Skeletal muscle tissue (tissue), 4 donors: Measurements from ENCODE around the gene CD101. TPM values are rescaled to one million over a fixed set of nuclear protein-coding genes. Genes with fewer than 3 reads are reported as not detected.

Experiments used
- H3K27ac ChIP-seq: one replicate; pipeline ENCODE4 v1.7.0; 2013; ENCODE audit warnings: mild to moderate bottlenecking, low read depth, low read length, inconsistent platforms
- H3K27me3 ChIP-seq, 3 donors: one replicate each; pipeline ENCODE4 v1.7.0; 2013; ENCODE audit warnings: low read length in 3 of 3; ENCODE audit not compliant: control insufficient read depth in 3 of 3, insufficient read depth in 3 of 3
- H3K36me3 ChIP-seq, 3 donors: one replicate each; pipeline ENCODE4 v1.7.0; 2013; ENCODE audit warnings: low read length in 3 of 3; ENCODE audit not compliant: control insufficient read depth in 3 of 3, insufficient read depth in 3 of 3
- H3K4me1 ChIP-seq, 3 donors: one replicate each; pipeline ENCODE4 v1.7.0; 2013; ENCODE audit warnings: low read length in 3 of 3, mild to moderate bottlenecking in 3 of 3; ENCODE audit not compliant: control insufficient read depth in 3 of 3, insufficient read depth in 3 of 3
- H3K4me3 ChIP-seq, 3 donors: one replicate each; pipeline ENCODE4 v1.7.0; 2013; ENCODE audit warnings: low read length in 3 of 3
- H3K9ac ChIP-seq, 3 donors: one replicate each; pipeline ENCODE4 v1.7.0; 2013; ENCODE audit warnings: low read length in 3 of 3, mild to moderate bottlenecking in 3 of 3, moderate library complexity in 2 of 3, low read depth in 1 of 3
- H3K9me3 ChIP-seq, 3 donors: one replicate each; pipeline ENCODE4 v1.7.0; 2013; ENCODE audit warnings: low read length in 3 of 3; ENCODE audit not compliant: control insufficient read depth in 3 of 3
- total RNA-seq: library from RNA; depleted of rRNA; stranded (reverse); fragments of >200 nt; gene quantifications from one replicate; pipeline ENCODE4 v1.2.3, GENCODE V29; 2014
- donor health status: Osteomylitis.

CD101 gene
- total RNA-seq, 1 donor from 2014 or later, result 2.1 TPM

DNA sequence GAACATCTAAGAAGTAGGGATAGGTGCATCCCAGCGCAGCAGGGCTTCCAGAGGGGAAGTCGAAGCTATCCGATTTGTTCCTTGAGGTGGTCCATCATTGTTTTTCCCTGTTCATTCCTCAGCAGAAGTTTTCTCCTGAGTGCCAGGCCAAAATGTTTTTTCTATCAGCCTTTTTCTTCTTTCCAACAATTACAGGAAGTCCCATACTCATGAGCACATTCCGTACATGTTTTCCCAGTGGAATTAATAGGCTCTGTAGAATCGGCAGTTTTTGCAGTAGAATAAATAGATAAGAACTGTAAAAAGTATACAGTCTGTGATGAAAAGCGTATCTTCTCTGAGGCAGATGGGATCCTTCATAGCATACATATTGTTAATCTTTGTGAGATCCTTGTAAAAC is 24.8 kb downstream of the CD101 start:
- Histone ChIP-seq H3K9ac (no peak overlapping the region), H3K4me3 (no peak overlapping the region), H3K27me3 (no peaks in the 10 kb centered on the region), H3K9me3 (no peaks in the 10 kb centered on the region), H3K4me1 (peaks cover 0 to 6% (median 0%) of the 10 kb centered on the region in 3 donors), H3K36me3 (no peaks in the 10 kb centered on the region), H3K27ac (no peak overlapping the region)

DNA sequence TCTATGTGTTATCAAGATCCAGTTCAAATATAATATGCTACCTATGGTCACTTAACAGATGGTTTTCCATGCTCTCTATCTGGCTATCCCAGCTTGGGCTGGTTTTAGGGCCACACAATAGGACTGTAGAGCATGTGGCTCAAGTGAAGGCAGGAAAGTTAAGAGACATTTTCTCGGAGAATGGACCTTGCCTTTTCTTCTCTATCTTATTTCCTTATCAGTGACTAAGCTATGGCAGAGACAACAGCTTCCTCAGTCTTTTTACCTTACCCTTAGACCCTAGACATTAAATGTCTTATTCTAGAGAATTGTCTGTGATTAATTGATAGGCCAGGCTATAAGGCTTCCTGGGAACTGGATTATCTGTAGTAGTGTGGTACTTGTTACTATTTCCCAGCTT is 28.1 kb downstream of the CD101 start:
- Histone ChIP-seq H3K4me3 (no peak overlapping the region), H3K9ac (no peak overlapping the region), H3K9me3 (no peaks in the 10 kb centered on the region), H3K27ac (no peak overlapping the region), H3K36me3 (no peaks in the 10 kb centered on the region), H3K4me1 (peaks cover 0 to 6% (median 0%) of the 10 kb centered on the region in 3 donors), H3K27me3 (no peaks in the 10 kb centered on the region)

DNA sequence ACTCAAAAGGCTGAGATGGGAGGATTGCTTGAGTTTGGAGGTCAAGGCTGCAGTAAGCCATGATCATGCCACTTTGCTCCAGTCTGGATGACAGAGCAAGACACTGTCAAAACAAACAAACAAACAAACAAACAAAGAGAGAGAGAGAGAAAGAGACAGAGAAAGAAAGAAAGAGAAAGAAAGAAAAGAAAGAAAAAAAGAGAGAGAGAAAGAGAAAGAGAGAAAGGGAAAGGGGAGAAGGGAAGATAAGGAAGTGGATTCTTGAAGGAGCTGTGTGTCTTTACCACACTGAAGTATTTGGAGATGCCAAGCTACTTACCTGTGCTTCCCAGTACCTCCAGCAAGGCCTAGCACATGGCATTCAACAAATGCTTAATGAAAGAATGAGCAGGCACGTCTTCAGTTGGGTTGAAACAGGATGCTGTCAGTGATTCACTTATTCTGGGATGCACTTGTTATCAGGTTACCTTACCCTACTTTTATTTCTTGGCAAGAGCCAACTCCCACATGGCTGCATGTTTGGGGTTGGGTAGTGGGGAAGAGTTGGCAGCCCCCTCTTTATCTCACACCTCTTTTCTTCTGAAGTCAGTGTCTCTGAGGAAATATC is 28.8 kb downstream of the CD101 start:
- no peaks in the 10 kb centered on the region for H3K9me3 ChIP-seq
- no peak overlapping the region for H3K9ac ChIP-seq
- peaks cover 0 to 6% (median 0%) of the 10 kb centered on the region in 3 donors for H3K4me1 ChIP-seq
- H3K4me3 ChIP-seq, result no peak overlapping the region
- no peaks in the 10 kb centered on the region for H3K27me3 ChIP-seq
- no peak overlapping the region for H3K27ac ChIP-seq
- no peaks in the 10 kb centered on the region for H3K36me3 ChIP-seq

DNA sequence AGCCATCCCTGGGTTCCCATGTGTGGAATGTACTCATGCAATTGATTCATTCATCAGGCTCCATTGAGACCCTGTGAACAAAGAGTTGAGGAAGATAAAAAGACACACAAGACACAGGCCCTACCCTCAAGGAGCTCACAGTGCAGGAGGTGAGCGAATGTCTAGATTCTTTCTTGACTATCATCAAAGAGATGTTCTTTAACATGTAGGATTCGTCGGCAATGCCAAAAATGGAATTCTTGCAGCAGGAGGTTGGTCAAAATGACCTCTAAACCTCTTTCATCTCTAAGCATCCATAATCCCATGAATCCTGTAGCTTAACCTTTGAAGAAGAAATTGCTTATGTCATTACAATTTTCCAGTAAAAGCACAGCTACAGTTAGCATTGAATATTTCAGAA is 30.7 kb downstream of the CD101 start:
- H3K27me3 ChIP-seq, result no peaks in the 10 kb centered on the region
- no peak overlapping the region for H3K27ac ChIP-seq
- no peaks in the 10 kb centered on the region for H3K9me3 ChIP-seq
- H3K36me3 ChIP-seq, result no peaks in the 10 kb centered on the region
- no peak overlapping the region for H3K4me3 ChIP-seq
- no peak overlapping the region for H3K9ac ChIP-seq
- no peaks in the 10 kb centered on the region for H3K4me1 ChIP-seq

DNA sequence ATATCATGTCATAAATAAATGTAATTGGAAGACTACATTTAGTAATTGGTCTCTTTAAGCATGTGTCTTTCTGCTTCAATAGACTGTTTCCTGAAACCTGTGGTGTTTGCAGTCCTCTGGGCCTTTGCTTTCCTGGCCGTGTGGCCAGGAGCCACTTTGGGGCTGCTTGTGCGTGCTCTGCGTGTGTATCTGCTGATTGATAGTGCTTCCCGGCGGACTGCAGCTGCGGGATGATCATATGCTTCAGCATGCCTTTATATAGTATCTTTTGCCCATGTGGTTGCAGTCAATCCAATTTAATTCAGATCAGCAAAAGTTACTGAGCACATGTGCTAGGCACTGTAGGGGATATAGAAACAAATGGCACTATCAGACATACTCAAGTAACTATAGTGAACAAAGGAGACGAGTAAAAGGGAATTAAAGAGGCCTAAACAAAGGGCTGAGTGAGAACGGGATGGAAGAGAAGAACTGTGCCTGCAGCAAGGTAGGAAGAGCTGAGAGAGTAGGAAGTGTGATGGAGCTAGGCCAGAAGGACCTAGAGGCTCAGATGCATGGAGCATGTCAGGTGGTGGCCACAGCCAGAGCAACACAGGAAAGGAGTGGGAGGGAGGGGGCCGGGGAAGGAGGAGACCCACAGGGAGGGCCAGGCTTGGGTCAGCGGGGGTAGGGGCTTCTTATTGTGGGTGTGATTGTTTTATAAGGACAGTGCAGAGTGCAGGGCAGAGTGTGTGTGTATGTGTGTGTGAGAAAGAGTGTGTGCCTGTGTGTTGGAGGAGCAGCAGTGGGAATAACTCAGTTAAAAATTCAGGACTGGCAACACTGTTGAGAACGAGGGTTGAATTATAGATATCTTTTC is 31.4 kb downstream of the CD101 start:
- Histone ChIP-seq H3K36me3 (no peaks in the 10 kb centered on the region), H3K9me3 (no peaks in the 10 kb centered on the region), H3K4me3 (no peak overlapping the region), H3K27me3 (no peaks in the 10 kb centered on the region), H3K27ac (no peak overlapping the region), H3K9ac (no peak overlapping the region), H3K4me1 (no peaks in the 10 kb centered on the region)

DNA sequence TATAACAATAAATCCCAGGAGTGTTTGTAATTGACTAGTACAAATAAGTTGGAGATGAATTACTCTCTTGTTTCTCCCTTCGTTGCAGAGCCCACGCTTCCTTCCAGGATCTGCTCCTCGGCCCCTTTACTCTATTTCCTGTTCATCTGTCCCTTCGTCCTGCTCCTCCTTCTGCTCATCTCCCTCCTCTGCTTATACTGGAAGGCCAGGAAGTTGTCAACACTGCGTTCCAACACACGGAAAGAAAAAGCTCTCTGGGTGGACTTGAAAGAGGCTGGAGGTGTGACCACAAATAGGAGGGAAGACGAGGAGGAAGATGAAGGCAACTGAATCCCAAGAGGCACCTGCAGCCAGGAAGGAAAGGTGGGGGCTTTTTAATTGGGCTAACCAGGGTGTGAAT is 32.2 kb downstream of the CD101 start:
- H3K9me3 ChIP-seq, result no peaks in the 10 kb centered on the region
- H3K9ac ChIP-seq, result no peak overlapping the region
- no peaks in the 10 kb centered on the region for H3K4me1 ChIP-seq
- H3K27me3 ChIP-seq, result no peaks in the 10 kb centered on the region
- no peaks in the 10 kb centered on the region for H3K36me3 ChIP-seq
- H3K4me3 ChIP-seq, result no peak overlapping the region
- no peak overlapping the region for H3K27ac ChIP-seq

DNA sequence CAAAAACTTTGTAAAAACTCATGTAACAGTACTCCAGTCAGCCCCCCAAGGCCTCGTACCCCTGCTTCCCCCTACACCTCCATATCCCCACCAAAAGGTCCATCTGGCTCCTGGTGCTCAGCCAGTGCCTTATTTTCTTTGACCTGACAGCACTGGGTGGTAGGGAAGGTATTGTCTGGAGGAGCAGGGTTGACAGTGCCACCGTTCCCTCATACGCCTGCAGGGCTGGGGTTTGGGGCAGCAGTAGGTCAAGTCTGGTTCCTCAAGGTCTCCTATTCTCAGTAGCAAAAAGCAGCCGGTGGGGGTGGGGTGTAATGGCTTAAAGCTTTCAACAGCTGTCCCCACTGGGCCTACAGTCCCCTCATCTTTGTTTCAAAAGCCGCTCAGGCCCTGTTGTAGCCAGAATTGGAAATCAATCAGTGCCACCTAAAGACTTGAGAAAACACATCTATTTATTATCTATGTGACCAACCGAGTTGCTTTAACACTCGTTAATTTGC is 33.3 kb downstream of the CD101 start:
- Histone ChIP-seq H3K27ac (no peak overlapping the region), H3K4me1 (no peaks in the 10 kb centered on the region), H3K9ac (no peak overlapping the region), H3K4me3 (no peak overlapping the region), H3K9me3 (no peaks in the 10 kb centered on the region), H3K36me3 (no peaks in the 10 kb centered on the region), H3K27me3 (no peaks in the 10 kb centered on the region)

DNA sequence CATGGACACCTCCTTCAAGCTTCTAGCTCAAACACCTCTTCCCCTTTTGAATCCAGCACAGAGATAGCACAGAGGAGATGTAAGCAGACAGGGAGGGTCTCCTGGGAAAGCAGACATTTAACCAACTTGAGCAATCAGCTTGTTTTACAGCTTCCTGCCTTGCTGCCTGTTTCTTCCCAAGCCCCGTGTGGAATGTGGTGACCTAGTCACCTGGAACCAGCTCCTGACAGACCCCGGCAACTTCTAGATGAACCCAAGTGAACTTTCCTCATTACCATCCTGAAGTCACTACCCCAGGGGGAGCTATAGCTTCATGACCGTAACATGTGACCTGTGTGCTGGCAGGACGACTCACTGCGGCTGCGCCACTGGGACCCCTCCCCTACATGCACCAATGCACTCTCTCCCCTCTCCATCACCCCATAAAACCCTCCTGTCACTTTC is 34.5 kb downstream of the CD101 start:
- H3K36me3 ChIP-seq, result no peaks in the 10 kb centered on the region
- no peaks in the 10 kb centered on the region for H3K4me1 ChIP-seq
- H3K9ac ChIP-seq, result no peak overlapping the region
- H3K4me3 ChIP-seq, result no peak overlapping the region
- no peaks in the 10 kb centered on the region for H3K27me3 ChIP-seq
- no peak overlapping the region for H3K27ac ChIP-seq
- no peaks in the 10 kb centered on the region for H3K9me3 ChIP-seq

DNA sequence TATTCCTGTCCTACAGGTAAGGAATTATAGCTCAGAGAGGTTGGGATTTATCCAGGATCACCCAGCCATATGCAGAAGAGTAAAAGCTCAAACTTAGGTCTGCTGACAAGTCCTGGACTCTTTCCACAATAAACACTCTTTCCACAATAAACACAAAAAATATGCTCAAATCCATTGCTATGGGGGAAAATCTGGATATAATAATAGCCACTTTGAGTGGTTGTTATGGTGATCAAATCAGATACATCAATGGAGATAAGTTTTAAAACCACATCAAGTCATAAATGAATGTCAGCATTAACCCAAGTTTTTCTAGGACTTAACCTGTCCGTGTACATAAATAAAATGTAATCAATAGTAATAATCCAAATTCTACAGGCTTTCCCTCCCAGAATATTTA is 36.2 kb downstream of the CD101 start:
- H3K4me3 ChIP-seq, result no peak overlapping the region
- no peaks in the 10 kb centered on the region for H3K9me3 ChIP-seq
- H3K9ac ChIP-seq, result no peak overlapping the region
- H3K4me1 ChIP-seq, result no peaks in the 10 kb centered on the region
- H3K27me3 ChIP-seq, result no peaks in the 10 kb centered on the region
- H3K36me3 ChIP-seq, result no peaks in the 10 kb centered on the region
- no peak overlapping the region for H3K27ac ChIP-seq

DNA sequence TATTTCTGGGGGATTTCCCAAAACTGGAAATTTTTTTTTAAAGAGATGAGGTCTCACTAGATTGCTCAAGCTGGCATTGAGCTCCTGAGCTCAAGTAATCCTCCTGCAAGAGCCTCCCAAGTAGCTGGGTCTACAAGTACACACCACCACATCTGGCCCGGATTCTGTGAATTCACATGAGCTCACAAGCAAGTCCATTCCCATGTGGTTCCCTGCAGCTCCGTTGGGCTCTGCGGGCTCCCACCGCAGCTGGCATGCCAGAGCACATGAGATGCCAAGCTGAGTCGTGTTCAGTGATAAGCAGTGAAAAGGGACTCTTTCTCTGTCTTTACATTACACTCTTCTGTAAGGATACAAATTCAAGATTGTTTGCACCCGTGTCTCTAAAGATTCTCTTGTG is 36.7 kb downstream of the CD101 start:
- H3K27me3 ChIP-seq, result no peaks in the 10 kb centered on the region
- no peaks in the 10 kb centered on the region for H3K36me3 ChIP-seq
- H3K4me1 ChIP-seq, result no peaks in the 10 kb centered on the region
- no peaks in the 10 kb centered on the region for H3K9me3 ChIP-seq
- no peak overlapping the region for H3K4me3 ChIP-seq
- no peak overlapping the region for H3K9ac ChIP-seq
- H3K27ac ChIP-seq, result no peak overlapping the region
